Measurements from ENCODE around the gene MAGI1.

The MAGI1 gene

GRCh38 chr3:65563861-65564260 lies 474.9 kb downstream of the MAGI1 start:
- H3K4me3 ChIP-seq (ENCODE audit: low read length, poor library complexity, severe bottlenecking) = no peak overlapping the region
- no peak overlapping the region for H2AFZ ChIP-seq (ENCODE audit: low read length)
- H3K27me3 ChIP-seq (ENCODE audit: insufficient read depth, low read length, poor library complexity, severe bottlenecking) = no peaks in the 10 kb centered on the region
- no peaks in the 10 kb centered on the region for H3K36me3 ChIP-seq (ENCODE audit: insufficient read depth, low read length)
- H3F3A ChIP-seq (ENCODE audit: low read depth) = no peaks in the 10 kb centered on the region
- no peak for TF ChIP-seq CTCF (conservative IDR thresholded peaks at IDR 0.05; ENCODE audit: low read length)
- no peak for TF ChIP-seq EZH2phosphoT487 (IDR thresholded peaks at IDR 0.05; ENCODE audit: borderline replicate concordance)
- no peaks in the 10 kb centered on the region for H3K9me3 ChIP-seq (ENCODE audit: insufficient read depth, low read depth, low read length)
- no peaks in the 10 kb centered on the region for H3K79me2 ChIP-seq (ENCODE audit: insufficient read depth, low read length)
- no peak overlapping the region for H3K9ac ChIP-seq (ENCODE audit: low read depth, low read length, poor library complexity, severe bottlenecking)
- no peaks in the 10 kb centered on the region for H3K9me2 ChIP-seq (replicated peaks; ENCODE audit: low read depth, low read length)
- peaks cover 12% of the 10 kb centered on the region for H3K4me1 ChIP-seq (ENCODE audit: insufficient read depth, low read length, poor library complexity, severe bottlenecking)
- no peaks in the 10 kb centered on the region for H4K20me1 ChIP-seq (ENCODE audit: insufficient read depth, low read length, poor library complexity, severe bottlenecking)
- no peak overlapping the region for H3K4me2 ChIP-seq (ENCODE audit: low read depth, low read length, poor library complexity, severe bottlenecking)

GRCh38 chr3:65562447-65562846 lies 476.3 kb downstream of the MAGI1 start:
- H3F3A ChIP-seq (ENCODE audit: low read depth) = no peaks in the 10 kb centered on the region
- no peaks in the 10 kb centered on the region for H4K20me1 ChIP-seq (ENCODE audit: insufficient read depth, low read length, poor library complexity, severe bottlenecking)
- TF ChIP-seq CTCF (conservative IDR thresholded peaks at IDR 0.05; ENCODE audit: low read length) = no peak
- TF ChIP-seq EZH2phosphoT487 (IDR thresholded peaks at IDR 0.05; ENCODE audit: borderline replicate concordance) = no peak
- H3K4me1 ChIP-seq (ENCODE audit: insufficient read depth, low read length, poor library complexity, severe bottlenecking) = peaks cover 12% of the 10 kb centered on the region
- H3K4me2 ChIP-seq (ENCODE audit: low read depth, low read length, poor library complexity, severe bottlenecking) = no peak overlapping the region
- H3K4me3 ChIP-seq (ENCODE audit: low read length, poor library complexity, severe bottlenecking) = no peak overlapping the region
- H3K9ac ChIP-seq (ENCODE audit: low read depth, low read length, poor library complexity, severe bottlenecking) = no peak overlapping the region
- H2AFZ ChIP-seq (ENCODE audit: low read length) = no peak overlapping the region
- H3K79me2 ChIP-seq (ENCODE audit: insufficient read depth, low read length) = no peaks in the 10 kb centered on the region
- no peaks in the 10 kb centered on the region for H3K27me3 ChIP-seq (ENCODE audit: insufficient read depth, low read length, poor library complexity, severe bottlenecking)
- no peaks in the 10 kb centered on the region for H3K9me2 ChIP-seq (replicated peaks; ENCODE audit: low read depth, low read length)
- H3K9me3 ChIP-seq (ENCODE audit: insufficient read depth, low read depth, low read length) = no peaks in the 10 kb centered on the region
- no peaks in the 10 kb centered on the region for H3K36me3 ChIP-seq (ENCODE audit: insufficient read depth, low read length)

GRCh38 chr3:65561617-65562016 lies 477.1 kb downstream of the MAGI1 start:
- Histone ChIP-seq H3K9me3 (ENCODE audit: insufficient read depth, low read depth, low read length) (no peaks in the 10 kb centered on the region), H3K4me2 (ENCODE audit: low read depth, low read length, poor library complexity, severe bottlenecking) (peak overlapping the region; percentile 15), H3K36me3 (ENCODE audit: insufficient read depth, low read length) (no peaks in the 10 kb centered on the region), H4K20me1 (ENCODE audit: insufficient read depth, low read length, poor library complexity, severe bottlenecking) (no peaks in the 10 kb centered on the region), H3K79me2 (ENCODE audit: insufficient read depth, low read length) (no peaks in the 10 kb centered on the region), H3K27me3 (ENCODE audit: insufficient read depth, low read length, poor library complexity, severe bottlenecking) (no peaks in the 10 kb centered on the region), H3K4me3 (ENCODE audit: low read length, poor library complexity, severe bottlenecking) (no peak overlapping the region), H3K4me1 (ENCODE audit: insufficient read depth, low read length, poor library complexity, severe bottlenecking) (peaks cover 12% of the 10 kb centered on the region), H3K9ac (ENCODE audit: low read depth, low read length, poor library complexity, severe bottlenecking) (no peak overlapping the region), H3F3A (ENCODE audit: low read depth) (no peaks in the 10 kb centered on the region), H2AFZ (ENCODE audit: low read length) (no peak overlapping the region), H3K9me2 (replicated peaks; ENCODE audit: low read depth, low read length) (no peaks in the 10 kb centered on the region)
- TF ChIP-seq EZH2phosphoT487 (IDR thresholded peaks at IDR 0.05; ENCODE audit: borderline replicate concordance) (no peak), CTCF (conservative IDR thresholded peaks at IDR 0.05; ENCODE audit: low read length) (no peak)

Measured in Loucy (cell line).